ENCODE data around the gene ZBTB40.

GRCh38 chr1:22545141-22545540, 93.5 kb downstream of the ZBTB40 start:
- TF ChIP-seq EZH2phosphoT487 (IDR thresholded peaks at IDR 0.05; ENCODE audit: low read depth) (no peak), CTCF (IDR thresholded peaks at IDR 0.05; ENCODE audit: low read depth, low read length) (no peak)

All from OCI-LY3 (cell line).